ENCODE data around the gene CCDC40.

The CCDC40 gene

GRCh38 chr17:80035937-80036714 is at the start of gene CCDC40:
Gene CCDC40 (plus strand): TSS chr17:80036642. CDS start chr17:80036663, 21 bp downstream.
- TF ChIP-seq CTCF (conservative IDR thresholded peaks at IDR 0.05; ENCODE audit: control insufficient read depth, insufficient read depth, low read depth, low read length) = no peak
- peak; percentile 58 for DNase-seq (ENCODE audit: low read depth)
- H3K4me3 ChIP-seq (ENCODE audit: control insufficient read depth, low read depth, low read length) = peak within 1 kb of the TSS; percentile 75

GRCh38 chr17:79987187-79987934 is 49.1 kb upstream of the CCDC40 start:
- TF ChIP-seq CTCF (conservative IDR thresholded peaks at IDR 0.05; ENCODE audit: control insufficient read depth, insufficient read depth, low read depth, low read length) = no peak
- peak; percentile 21 for DNase-seq (ENCODE audit: low read depth)
- peak overlapping the region; percentile 8 for H3K4me3 ChIP-seq (ENCODE audit: control insufficient read depth, low read depth, low read length)

- TF ChIP-seq CTCF (conservative IDR thresholded peaks at IDR 0.05; ENCODE audit: control insufficient read depth, insufficient read depth, low read depth, low read length) = no peak
- no peak for DNase-seq (ENCODE audit: low read depth)
These were observed 48.6 kb upstream of the CCDC40 start for GRCh38 chr17:79987935-79988184.

GRCh38 chr17:79988185-79988971 is 48.1 kb upstream of the CCDC40 start:
- no peak for TF ChIP-seq CTCF (conservative IDR thresholded peaks at IDR 0.05; ENCODE audit: control insufficient read depth, insufficient read depth, low read depth, low read length)
- H3K4me3 ChIP-seq (ENCODE audit: control insufficient read depth, low read depth, low read length) = peak overlapping the region; percentile 8
- DNase-seq (ENCODE audit: low read depth) = peak; percentile 91

More at GRCh38 chr17:79987935-79988184, 48.6 kb upstream of the CCDC40 start:
- peak overlapping the region; percentile 8 for H3K4me3 ChIP-seq (ENCODE audit: control insufficient read depth, low read depth, low read length)

GRCh38 chr17:79989106-79989835 is 47.2 kb upstream of the CCDC40 start:
- H3K4me3 ChIP-seq (ENCODE audit: control insufficient read depth, low read depth, low read length) = no peak overlapping the region
- no peak for DNase-seq (ENCODE audit: low read depth)
- TF ChIP-seq CTCF (conservative IDR thresholded peaks at IDR 0.05; ENCODE audit: control insufficient read depth, insufficient read depth, low read depth, low read length) = no peak

GRCh38 chr17:79990051-79990592 is 46.3 kb upstream of the CCDC40 start:
- no peak overlapping the region for H3K4me3 ChIP-seq (ENCODE audit: control insufficient read depth, low read depth, low read length)
- no peak for DNase-seq (ENCODE audit: low read depth)
- TF ChIP-seq CTCF (conservative IDR thresholded peaks at IDR 0.05; ENCODE audit: control insufficient read depth, insufficient read depth, low read depth, low read length) = no peak

Measured in fibroblast of mammary gland (primary cell).